CD8-positive, alpha-beta memory T cell (primary cell): ENCODE results near the gene ZBTB32. TPM values are rescaled to one million over a fixed set of nuclear protein-coding genes. Genes with fewer than 3 reads are reported as not detected.

Experiments
- CTCF ChIA-PET: fragments of 350-600 bp; sonication (Branson Sonifier 250); formaldehyde crosslinking; loops from one replicate; lab custom pipeline; 2021; ENCODE audit warnings: antibody characterized with exemption; lab: Charles Lee
- POLR2A ChIA-PET: fragments of 350-600 bp; sonication (Branson Sonifier 250); formaldehyde crosslinking; loops from one replicate; lab custom pipeline; 2021; ENCODE audit warnings: antibody characterized with exemption; lab: Charles Lee
- DNase-seq, 5 donors: peaks; one replicate each; pipeline versions ENCODE4 v3.0.0 to v3.0.0-alpha.2; 2020 to 2022; ENCODE audit warnings: mixed read lengths in 1 of 5
- H3K27ac ChIP-seq: one replicate; pipeline ENCODE4 v1.7.0; 2013; ENCODE audit warnings: low read depth, mild to moderate bottlenecking, low read length, moderate library complexity
- H3K27me3 ChIP-seq: 2 replicates; pipeline ENCODE4 v1.7.0; 2013; ENCODE audit warnings: low read length, mild to moderate bottlenecking; ENCODE audit not compliant: insufficient read depth, poor library complexity, severe bottlenecking
- H3K36me3 ChIP-seq: 2 replicates; pipeline ENCODE4 v1.7.0; 2013; ENCODE audit warnings: mild to moderate bottlenecking, low read length, moderate library complexity; ENCODE audit not compliant: insufficient read depth
- H3K4me1 ChIP-seq: 2 replicates; pipeline ENCODE4 v1.7.0; 2013; ENCODE audit warnings: mild to moderate bottlenecking, low read length, moderate library complexity; ENCODE audit not compliant: insufficient read depth
- H3K4me3 ChIP-seq: 2 replicates; pipeline ENCODE4 v1.7.0; 2013; ENCODE audit warnings: mild to moderate bottlenecking, low read length
- H3K9me3 ChIP-seq: 2 replicates; pipeline ENCODE4 v1.7.0; 2013; ENCODE audit warnings: mild to moderate bottlenecking, low read length
- H3K27ac Mint-ChIP-seq, 8 donors: one replicate each; pipeline ENCODE4 v1.8.0; 2020 to 2021; ENCODE audit warnings: mixed read lengths in 8 of 8, mild to moderate bottlenecking in 6 of 8, inconsistent platforms in 3 of 8, moderate library complexity in 3 of 8
- H3K27me3 Mint-ChIP-seq, 2 donors: one replicate each; pipeline ENCODE4 v1.8.0; 2020 to 2021; ENCODE audit warnings: mixed read lengths in 2 of 2, mild to moderate bottlenecking in 1 of 2, moderate library complexity in 1 of 2
- H3K36me3 Mint-ChIP-seq, 3 donors: one replicate each; pipeline ENCODE4 v1.8.0; 2020 to 2021; ENCODE audit warnings: mixed read lengths in 3 of 3, inconsistent platforms in 1 of 3, mild to moderate bottlenecking in 1 of 3
- H3K4me1 Mint-ChIP-seq, 3 donors: one replicate each; pipeline ENCODE4 v1.8.0; 2020 to 2021; ENCODE audit warnings: mixed read lengths in 3 of 3, inconsistent platforms in 1 of 3, mild to moderate bottlenecking in 1 of 3
- H3K4me3 Mint-ChIP-seq, 7 donors: one replicate each; pipeline ENCODE4 v1.8.0; 2020 to 2021; ENCODE audit warnings: mixed read lengths in 7 of 7, mild to moderate bottlenecking in 6 of 7, moderate library complexity in 4 of 7, inconsistent platforms in 2 of 7
- H3K9me3 Mint-ChIP-seq, 5 donors: one replicate each; pipeline ENCODE4 v1.8.0; 2020 to 2022; ENCODE audit warnings: mixed read lengths in 5 of 5, mild to moderate bottlenecking in 3 of 5, moderate library complexity in 2 of 5, inconsistent platforms in 1 of 5
- polyA plus RNA-seq: library from polyadenylated mRNA; unstranded; fragments of 300-500 nt; fragmentation: Illumina TruSeq; gene quantifications from one replicate; pipeline ENCODE4 v1.2.3, GENCODE V29; 2021
- total RNA-seq, 2 experiments: library from RNA; stranded (reverse); gene quantifications; one replicate each; pipeline ENCODE4 v1.2.3, GENCODE V29; 2021

ZBTB32 gene
- total and polyA plus RNA-seq, 3 experiments from 2014 or later = 0.77 to 225 (median 223) TPM

GRCh38 chr19:35665604-35666003 lies 38.8 kb upstream of the ZBTB32 start:
- ChIA-PET POLR2A (no interaction called here), CTCF (no interaction called here)
- H3K4me3 ChIP-seq = no peak overlapping the region
- H3K36me3 ChIP-seq = no peaks in the 10 kb centered on the region
- H3K4me1 ChIP-seq = no peaks in the 10 kb centered on the region
- Mint-ChIP-seq H3K27me3 (peaks cover 7 to 11% of the 10 kb centered on the region in 2 donors), H3K27ac (no peak overlapping the region), H3K4me3 (no peak overlapping the region), H3K4me1 (no peaks in the 10 kb centered on the region), H3K9me3 (peaks cover 0 to 2% (median 0%) of the 10 kb centered on the region in 5 donors), H3K36me3 (peaks cover 0 to 25% (median 0%) of the 10 kb centered on the region in 3 donors)
- H3K27ac ChIP-seq = no peak overlapping the region
- H3K9me3 ChIP-seq = no peaks in the 10 kb centered on the region
- peaks cover 5% of the 10 kb centered on the region for H3K27me3 ChIP-seq
- no peak for DNase-seq

- Mint-ChIP-seq H3K4me3 (no peak within 1 kb of the TSS), H3K36me3 (peaks cover 0 to 21% (median 0%) of the 10 kb centered on the region in 3 donors), H3K27me3 (peaks cover 10 to 16% of the 10 kb centered on the region in 2 donors), H3K4me1 (no peaks in the 10 kb centered on the region), H3K9me3 (peaks cover 0 to 2% (median 0%) of the 10 kb centered on the region in 5 donors), H3K27ac (peak within 1 kb of the TSS in 2 of 8 donors; percentile 54 to 69)
- H3K4me3 ChIP-seq = no peak within 1 kb of the TSS
- H3K36me3 ChIP-seq = no peaks in the 10 kb centered on the region
- ChIA-PET POLR2A (no interaction called here), CTCF (no interaction called here)
- no peak for DNase-seq
- H3K27me3 ChIP-seq = peaks cover 5% of the 10 kb centered on the region
- no peaks in the 10 kb centered on the region for H3K9me3 ChIP-seq
- no peaks in the 10 kb centered on the region for H3K4me1 ChIP-seq
- H3K27ac ChIP-seq = no peak within 1 kb of the TSS
Observed at GRCh38 chr19:35666251-35666913, 38.0 kb upstream of the ZBTB32 start, which contains the start of gene UPK1A. UPK1A (plus strand) TSS chr19:35666517; CDS start chr19:35666813, 296 bp downstream.

GRCh38 chr19:35669566-35669965 lies 34.8 kb upstream of the ZBTB32 start:
- Histone ChIP-seq H3K27me3 (peaks cover 12% of the 10 kb centered on the region), H3K9me3 (no peaks in the 10 kb centered on the region), H3K36me3 (no peaks in the 10 kb centered on the region), H3K4me3 (no peak overlapping the region), H3K4me1 (no peaks in the 10 kb centered on the region), H3K27ac (no peak overlapping the region)
- Mint-ChIP-seq H3K27me3 (peaks cover 25 to 33% of the 10 kb centered on the region in 2 donors), H3K9me3 (peaks cover 0 to 2% (median 0%) of the 10 kb centered on the region in 5 donors), H3K27ac (no peak overlapping the region), H3K36me3 (peaks cover 0 to 3% (median 0%) of the 10 kb centered on the region in 3 donors), H3K4me1 (peaks cover 6 to 10% (median 9%) of the 10 kb centered on the region in 3 donors), H3K4me3 (peak overlapping the region in 1 of 7 donors; percentile 8)
- ChIA-PET POLR2A (no interaction called here), CTCF (no interaction called here)
- no peak for DNase-seq

- CTCF ChIA-PET = no interaction called here
- Mint-ChIP-seq H3K36me3 (peaks cover 0 to 2% (median 0%) of the 10 kb centered on the region in 3 donors), H3K4me1 (peaks cover 6 to 10% (median 9%) of the 10 kb centered on the region in 3 donors)
Observed at GRCh38 chr19:35669974-35670373, 34.4 kb upstream of the ZBTB32 start.

GRCh38 chr19:35670686-35671085 lies 33.7 kb upstream of the ZBTB32 start:
- Mint-ChIP-seq H3K27ac (no peak overlapping the region), H3K36me3 (no peaks in the 10 kb centered on the region), H3K9me3 (peaks cover 0 to 2% (median 0%) of the 10 kb centered on the region in 5 donors), H3K27me3 (peaks cover 25 to 33% of the 10 kb centered on the region in 2 donors), H3K4me3 (no peak overlapping the region), H3K4me1 (peaks cover 6 to 10% (median 9%) of the 10 kb centered on the region in 3 donors)
- peaks cover 12% of the 10 kb centered on the region for H3K27me3 ChIP-seq
- H3K27ac ChIP-seq = no peak overlapping the region
- ChIA-PET CTCF (interaction anchor here (0.6 kb wide), 1 partner anchor 46 kb away, joined by 3 read pairs; no protein-coding TSS in a partner anchor), POLR2A (no interaction called here)
- H3K4me3 ChIP-seq = no peak overlapping the region
- DNase-seq = no peak
- H3K4me1 ChIP-seq = no peaks in the 10 kb centered on the region
- H3K9me3 ChIP-seq = no peaks in the 10 kb centered on the region
- H3K36me3 ChIP-seq = no peaks in the 10 kb centered on the region

More at GRCh38 chr19:35669974-35670373, 34.4 kb upstream of the ZBTB32 start:
- Histone ChIP-seq H3K9me3 (no peaks in the 10 kb centered on the region), H3K27me3 (peaks cover 12% of the 10 kb centered on the region), H3K4me3 (no peak overlapping the region), H3K4me1 (no peaks in the 10 kb centered on the region), H3K36me3 (no peaks in the 10 kb centered on the region), H3K27ac (no peak overlapping the region)
- DNase-seq = no peak
- Mint-ChIP-seq H3K27me3 (peaks cover 25 to 33% of the 10 kb centered on the region in 2 donors), H3K4me3 (peak overlapping the region in 1 of 7 donors; percentile 8), H3K9me3 (peaks cover 0 to 2% (median 0%) of the 10 kb centered on the region in 5 donors), H3K27ac (no peak overlapping the region)
- POLR2A ChIA-PET = no interaction called here

- Histone ChIP-seq H3K9me3 (no peaks in the 10 kb centered on the region), H3K36me3 (no peaks in the 10 kb centered on the region), H3K27ac (no peak overlapping the region), H3K4me1 (no peaks in the 10 kb centered on the region), H3K27me3 (peaks cover 12% of the 10 kb centered on the region), H3K4me3 (no peak overlapping the region)
- Mint-ChIP-seq H3K27me3 (peaks cover 25 to 33% of the 10 kb centered on the region in 2 donors), H3K4me1 (peaks cover 6 to 10% (median 9%) of the 10 kb centered on the region in 3 donors), H3K9me3 (peaks cover 0 to 2% (median 0%) of the 10 kb centered on the region in 5 donors), H3K4me3 (peak overlapping the region in 1 of 7 donors; percentile 1), H3K36me3 (no peaks in the 10 kb centered on the region), H3K27ac (peak overlapping the region in 1 of 8 donors; percentile 43)
- DNase-seq = no peak
- CTCF ChIA-PET = no interaction called here
- POLR2A ChIA-PET = no interaction called here
Observed at GRCh38 chr19:35671818-35672217, 32.5 kb upstream of the ZBTB32 start.

- Mint-ChIP-seq H3K4me1 (peaks cover 6 to 10% (median 9%) of the 10 kb centered on the region in 3 donors), H3K27me3 (peaks cover 29 to 34% of the 10 kb centered on the region in 2 donors), H3K9me3 (peaks cover 0 to 2% (median 0%) of the 10 kb centered on the region in 5 donors), H3K4me3 (peak overlapping the region; percentile 65 to 91 (median 79)), H3K36me3 (no peaks in the 10 kb centered on the region), H3K27ac (peak overlapping the region in 5 of 8 donors; percentile 12 to 67 (median 54))
- CTCF ChIA-PET = no interaction called here
- POLR2A ChIA-PET = interaction anchor here (0.7 to 0.9 kb wide), 2 partner anchors 25 to 258 kb away, joined by 3 to 4 read pairs; partner anchors contain the start of gene COX6B1
- H3K27ac ChIP-seq = no peak overlapping the region
- no peaks in the 10 kb centered on the region for H3K4me1 ChIP-seq
- H3K27me3 ChIP-seq = peaks cover 12% of the 10 kb centered on the region
- peak overlapping the region; percentile 23 for H3K4me3 ChIP-seq
- no peaks in the 10 kb centered on the region for H3K9me3 ChIP-seq
- H3K36me3 ChIP-seq = no peaks in the 10 kb centered on the region
- peak in 4 of 5 donors; percentile 3 to 54 (median 10) for DNase-seq
Observed at GRCh38 chr19:35673121-35673804, 31.1 kb upstream of the ZBTB32 start.
